H9 (cell line): Measurements from ENCODE around the gene DLX5. TPM values are rescaled to one million over a fixed set of nuclear protein-coding genes. Genes with fewer than 3 reads are reported as not detected.

Experiments used
- DNase-seq: peaks from one replicate; pipeline ENCODE4 v3.0.0-alpha.2; 2017
- H2AFZ ChIP-seq: one replicate; pipeline ENCODE4 v1.6.1; 2013; ENCODE audit warnings: mild to moderate bottlenecking, low read length, control low read depth, moderate library complexity
- H2AK5ac ChIP-seq: 2 replicates; pipeline ENCODE4 v1.6.1; 2013; ENCODE audit warnings: low read length, control low read depth, mixed read lengths; ENCODE audit not compliant: insufficient read length
- H2BK120ac ChIP-seq: one replicate; pipeline ENCODE4 v1.6.1; 2013; ENCODE audit warnings: low read depth, mild to moderate bottlenecking, low read length, control low read depth, inconsistent platforms; ENCODE audit not compliant: poor library complexity, severe bottlenecking
- H2BK12ac ChIP-seq: 2 replicates; pipeline ENCODE4 v1.6.1; 2013; ENCODE audit warnings: low read length, control low read depth, mixed read lengths, low read depth; ENCODE audit not compliant: insufficient read length
- H2BK15ac ChIP-seq: 2 replicates; pipeline ENCODE4 v1.6.1; 2013; ENCODE audit warnings: low read depth, low read length, control low read depth
- H2BK20ac ChIP-seq: one replicate; pipeline ENCODE4 v1.6.1; 2013; ENCODE audit warnings: low read depth, mild to moderate bottlenecking, low read length, control low read depth, inconsistent platforms; ENCODE audit not compliant: poor library complexity, severe bottlenecking
- H2BK5ac ChIP-seq: 2 replicates; pipeline ENCODE4 v1.6.1; 2013; ENCODE audit warnings: low read length, control low read depth, mixed read lengths; ENCODE audit not compliant: insufficient read length
- H3K14ac ChIP-seq: 2 replicates; pipeline ENCODE4 v1.6.1; 2013; ENCODE audit warnings: low read length, control low read depth; ENCODE audit not compliant: insufficient read depth
- H3K18ac ChIP-seq: 2 replicates; pipeline ENCODE4 v1.6.1; 2013; ENCODE audit warnings: low read depth, mild to moderate bottlenecking, mixed read lengths, low read length, control low read depth; ENCODE audit not compliant: insufficient read length
- H3K23ac ChIP-seq: 2 replicates; pipeline ENCODE4 v1.6.1; 2013; ENCODE audit warnings: low read length, control low read depth, mixed read lengths, low read depth; ENCODE audit not compliant: insufficient read length
- H3K23me2 ChIP-seq: 2 replicates; pipeline ENCODE4 v1.6.1; 2013; ENCODE audit warnings: low read depth, mild to moderate bottlenecking, mixed read lengths, low read length, control low read depth; ENCODE audit not compliant: insufficient read length, poor library complexity, severe bottlenecking
- H3K27ac ChIP-seq: 2 replicates; pipeline ENCODE4 v1.5.1; 2013; ENCODE audit warnings: low read length, control low read depth, mixed read lengths, low read depth; ENCODE audit not compliant: insufficient read length
- H3K27me3 ChIP-seq: 2 replicates; pipeline ENCODE4 v1.6.1; 2013; ENCODE audit warnings: low read length, control low read depth, inconsistent platforms; ENCODE audit not compliant: insufficient read depth
- H3K4ac ChIP-seq: 2 replicates; pipeline ENCODE4 v1.6.1; 2013; ENCODE audit warnings: low read depth, mild to moderate bottlenecking, control low read depth, inconsistent platforms, low read length, moderate library complexity
- H3K4me1 ChIP-seq: 2 replicates; pipeline ENCODE4 v1.6.1; 2013; ENCODE audit warnings: low read length, control low read depth, inconsistent platforms; ENCODE audit not compliant: insufficient read depth
- H3K4me2 ChIP-seq: 2 replicates; pipeline ENCODE4 v1.6.1; 2013; ENCODE audit warnings: low read length, control low read depth, mixed read lengths; ENCODE audit not compliant: insufficient read length, insufficient read depth
- H3K56ac ChIP-seq: 2 replicates; pipeline ENCODE4 v1.6.1; 2013; ENCODE audit warnings: low read depth, mild to moderate bottlenecking, mixed read lengths, low read length, control low read depth; ENCODE audit not compliant: insufficient read length
- H3K79me1 ChIP-seq: 2 replicates; pipeline ENCODE4 v1.6.1; 2013; ENCODE audit warnings: low read depth, mild to moderate bottlenecking, moderate library complexity, low read length, control low read depth, inconsistent platforms; ENCODE audit not compliant: insufficient read depth, poor library complexity, severe bottlenecking
- H3K79me2 ChIP-seq: 2 replicates; pipeline ENCODE4 v1.6.1; 2013; ENCODE audit warnings: low read length, control low read depth, inconsistent platforms; ENCODE audit not compliant: insufficient read depth
- H3K9ac ChIP-seq: 2 replicates; pipeline ENCODE4 v1.6.1; 2013; ENCODE audit warnings: low read length, control low read depth, mixed read lengths; ENCODE audit not compliant: insufficient read length; ENCODE audit errors: extremely low read depth
- H3K9me3 ChIP-seq: one replicate; pipeline ENCODE4 v1.6.1; 2013; ENCODE audit warnings: low read depth, low read length, inconsistent platforms; ENCODE audit not compliant: control insufficient read depth
- H3T11ph ChIP-seq: one replicate; pipeline ENCODE4 v1.6.1; 2013; ENCODE audit warnings: mild to moderate bottlenecking, low read length, control low read depth, inconsistent platforms
- H4K20me1 ChIP-seq: one replicate; pipeline ENCODE4 v1.6.1; 2013; ENCODE audit not compliant: control insufficient read depth, insufficient read length, insufficient read depth
- H4K5ac ChIP-seq: 2 replicates; pipeline ENCODE4 v1.6.1; 2013; ENCODE audit warnings: low read depth, mild to moderate bottlenecking, mixed read lengths, low read length, control low read depth; ENCODE audit not compliant: insufficient read length
- H4K8ac ChIP-seq: replicated peaks from 2 replicates; pipeline ENCODE4 v1.6.1; 2013; ENCODE audit warnings: low read length, control low read depth, mixed read lengths, low read depth; ENCODE audit not compliant: insufficient read length
- H4K91ac ChIP-seq: 2 replicates; pipeline ENCODE4 v1.6.1; 2013; ENCODE audit warnings: low read depth, mild to moderate bottlenecking, moderate library complexity, mixed read lengths, low read length, control low read depth; ENCODE audit not compliant: insufficient read length
- H3K27ac Mint-ChIP-seq, 3 experiments: 2 replicates in 2 of 3; 3 replicates in 1 of 3; pipeline ENCODE4 v1.8.0; 2020 to 2021; ENCODE audit warnings: mixed read lengths in 3 of 3, mild to moderate bottlenecking in 1 of 3, moderate library complexity in 1 of 3
- H3K27me3 Mint-ChIP-seq: 2 replicates; pipeline ENCODE4 v1.8.0; 2021; ENCODE audit warnings: low read depth, mild to moderate bottlenecking, moderate library complexity, mixed read lengths
- H3K36me3 Mint-ChIP-seq, 3 experiments: 2 replicates in 2 of 3; 3 replicates in 1 of 3; pipeline ENCODE4 v1.8.0; 2020 to 2021; ENCODE audit warnings: low read depth in 3 of 3, mixed read lengths in 3 of 3; ENCODE audit not compliant: insufficient read depth in 1 of 3
- H3K4me1 Mint-ChIP-seq, 2 experiments: 2 replicates each; pipeline ENCODE4 v1.8.0; 2020; ENCODE audit warnings: mixed read lengths in 2 of 2
- H3K4me3 Mint-ChIP-seq, 2 experiments: 2 replicates in 1 of 2; 3 replicates in 1 of 2; pipeline ENCODE4 v1.8.0; 2020 to 2021; ENCODE audit warnings: mild to moderate bottlenecking in 2 of 2, mixed read lengths in 2 of 2, moderate library complexity in 1 of 2
- H3K9me3 Mint-ChIP-seq, 2 experiments: 2 replicates in 1 of 2; 3 replicates in 1 of 2; pipeline ENCODE4 v1.8.0; 2020; ENCODE audit warnings: mild to moderate bottlenecking in 2 of 2, mixed read lengths in 2 of 2, moderate library complexity in 1 of 2
- WGBS: extraction: QIAGEN DNeasy Blood & Tissue Kit; methylation state at CpG from one replicate; pipeline ENCODE4 v1.1.7; 2013; ENCODE audit warnings: missing lambda C conversion rate, low lambda C conversion rate, mixed read lengths; ENCODE audit not compliant: insufficient read length; ENCODE audit errors: extremely low coverage; 5-methylcytosine and 5-hydroxymethylcytosine counted together
- total RNA-seq: library from RNA; stranded (reverse); gene quantifications from 2 replicates; pipeline ENCODE4 v1.2.1, GENCODE V29; 2021
- TF ChIP-seq, protein P1 (sequence below): fragments of 200-600 bp; sonication (generic); conservative IDR thresholded peaks from 3 replicates; pipeline ENCODE4 v1.8.0; 2021; ENCODE audit warnings: antibody characterized with exemption, mild to moderate bottlenecking

Gene DLX5
- total RNA-seq, 1 experiment from 2014 or later: 0.22 TPM

DNA sequence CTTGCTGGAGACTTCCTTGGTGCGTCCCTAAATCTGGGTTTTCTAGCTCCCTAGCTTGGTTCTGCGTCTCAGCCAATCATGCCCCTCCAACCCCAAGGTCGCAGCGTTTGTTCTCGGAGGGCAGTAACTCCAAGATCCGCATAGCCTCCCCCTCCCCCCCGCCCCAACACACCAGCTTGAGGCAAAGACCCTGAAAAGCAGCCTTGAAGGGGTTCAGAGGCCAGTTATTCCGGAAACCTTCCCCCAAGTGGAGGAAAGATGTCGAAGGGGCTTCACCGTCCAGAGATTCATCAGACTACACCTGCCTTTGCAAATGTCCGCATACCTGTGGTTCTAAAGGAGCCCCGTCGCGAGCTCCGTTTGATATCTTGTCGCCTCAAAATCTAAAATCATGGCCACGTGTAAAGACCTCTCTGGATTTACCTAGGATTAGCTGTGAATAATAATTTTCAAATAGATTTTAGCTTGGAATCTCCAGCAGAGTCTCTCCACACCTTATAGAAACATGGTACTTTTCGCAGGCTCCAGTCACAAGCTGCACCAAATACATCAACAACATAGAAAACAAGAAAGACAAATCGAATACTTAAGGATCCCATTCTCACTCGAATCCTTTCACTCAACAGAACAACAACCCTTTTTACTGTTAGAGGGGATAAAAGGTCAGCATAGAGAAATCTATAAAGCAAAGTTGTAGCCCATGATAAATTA is 11.3 kb downstream of the DLX5 start:
- H2BK120ac ChIP-seq: no peak overlapping the region
- H3K36me3 Mint-ChIP-seq: no peaks in the 10 kb centered on the region
- no peak overlapping the region for H2AFZ ChIP-seq
- no peak overlapping the region for H2AK5ac ChIP-seq
- no peak overlapping the region for H2BK12ac ChIP-seq
- no peak overlapping the region for H3K27ac Mint-ChIP-seq
- peak; percentile 59 for DNase-seq
- peaks cover 100% of the 10 kb centered on the region for H3K27me3 Mint-ChIP-seq
- WGBS: no CpG with 5 or more reads among the region's 20 CpGs
- H2BK5ac ChIP-seq: no peak overlapping the region
- H3K56ac ChIP-seq: no peak overlapping the region
- peak overlapping the region in 1 of 2 experiments; percentile 28; a peak in 1 of 5 replicates for H3K4me3 Mint-ChIP-seq
- H3K23me2 ChIP-seq: peaks cover 5% of the 10 kb centered on the region
- no peaks in the 10 kb centered on the region for H3K9me3 ChIP-seq
- H4K5ac ChIP-seq: no peak overlapping the region
- H3K4me1 Mint-ChIP-seq: peaks cover 17 to 50% of the 10 kb centered on the region in 2 experiments
- H3K27ac ChIP-seq: no peak overlapping the region
- no peak overlapping the region for H4K8ac ChIP-seq
- no peak overlapping the region for H3K18ac ChIP-seq
- TF ChIP-seq, protein P1, sequence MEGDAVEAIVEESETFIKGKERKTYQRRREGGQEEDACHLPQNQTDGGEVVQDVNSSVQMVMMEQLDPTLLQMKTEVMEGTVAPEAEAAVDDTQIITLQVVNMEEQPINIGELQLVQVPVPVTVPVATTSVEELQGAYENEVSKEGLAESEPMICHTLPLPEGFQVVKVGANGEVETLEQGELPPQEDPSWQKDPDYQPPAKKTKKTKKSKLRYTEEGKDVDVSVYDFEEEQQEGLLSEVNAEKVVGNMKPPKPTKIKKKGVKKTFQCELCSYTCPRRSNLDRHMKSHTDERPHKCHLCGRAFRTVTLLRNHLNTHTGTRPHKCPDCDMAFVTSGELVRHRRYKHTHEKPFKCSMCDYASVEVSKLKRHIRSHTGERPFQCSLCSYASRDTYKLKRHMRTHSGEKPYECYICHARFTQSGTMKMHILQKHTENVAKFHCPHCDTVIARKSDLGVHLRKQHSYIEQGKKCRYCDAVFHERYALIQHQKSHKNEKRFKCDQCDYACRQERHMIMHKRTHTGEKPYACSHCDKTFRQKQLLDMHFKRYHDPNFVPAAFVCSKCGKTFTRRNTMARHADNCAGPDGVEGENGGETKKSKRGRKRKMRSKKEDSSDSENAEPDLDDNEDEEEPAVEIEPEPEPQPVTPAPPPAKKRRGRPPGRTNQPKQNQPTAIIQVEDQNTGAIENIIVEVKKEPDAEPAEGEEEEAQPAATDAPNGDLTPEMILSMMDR: no peak
- H3K4ac ChIP-seq: no peak overlapping the region
- no peak overlapping the region for H4K91ac ChIP-seq
- peaks cover 98% of the 10 kb centered on the region for H3K27me3 ChIP-seq
- no peak overlapping the region for H2BK20ac ChIP-seq
- no peak overlapping the region for H3K4me2 ChIP-seq
- peaks cover 6 to 15% of the 10 kb centered on the region in 2 experiments for H3K9me3 Mint-ChIP-seq
- H3K9ac ChIP-seq: no peak overlapping the region
- no peak overlapping the region for H2BK15ac ChIP-seq
- peaks cover 3% of the 10 kb centered on the region for H4K20me1 ChIP-seq
- no peaks in the 10 kb centered on the region for H3K79me1 ChIP-seq
- H3T11ph ChIP-seq: no peak overlapping the region
- no peaks in the 10 kb centered on the region for H3K4me1 ChIP-seq
- H3K79me2 ChIP-seq: no peaks in the 10 kb centered on the region
- H3K23ac ChIP-seq: no peak overlapping the region
- H3K14ac ChIP-seq: no peak overlapping the region
